UCSD-AML1 (cell line): ENCODE measurements around the gene TM4SF1.

Source experiments
- DNase-seq: peaks from one replicate; lab custom pipeline; 2025; ENCODE audit not compliant: unreplicated experiment; lab: John Stamatoyannopoulos, UW

TM4SF1 gene, protein sequence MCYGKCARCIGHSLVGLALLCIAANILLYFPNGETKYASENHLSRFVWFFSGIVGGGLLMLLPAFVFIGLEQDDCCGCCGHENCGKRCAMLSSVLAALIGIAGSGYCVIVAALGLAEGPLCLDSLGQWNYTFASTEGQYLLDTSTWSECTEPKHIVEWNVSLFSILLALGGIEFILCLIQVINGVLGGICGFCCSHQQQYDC

DNA sequence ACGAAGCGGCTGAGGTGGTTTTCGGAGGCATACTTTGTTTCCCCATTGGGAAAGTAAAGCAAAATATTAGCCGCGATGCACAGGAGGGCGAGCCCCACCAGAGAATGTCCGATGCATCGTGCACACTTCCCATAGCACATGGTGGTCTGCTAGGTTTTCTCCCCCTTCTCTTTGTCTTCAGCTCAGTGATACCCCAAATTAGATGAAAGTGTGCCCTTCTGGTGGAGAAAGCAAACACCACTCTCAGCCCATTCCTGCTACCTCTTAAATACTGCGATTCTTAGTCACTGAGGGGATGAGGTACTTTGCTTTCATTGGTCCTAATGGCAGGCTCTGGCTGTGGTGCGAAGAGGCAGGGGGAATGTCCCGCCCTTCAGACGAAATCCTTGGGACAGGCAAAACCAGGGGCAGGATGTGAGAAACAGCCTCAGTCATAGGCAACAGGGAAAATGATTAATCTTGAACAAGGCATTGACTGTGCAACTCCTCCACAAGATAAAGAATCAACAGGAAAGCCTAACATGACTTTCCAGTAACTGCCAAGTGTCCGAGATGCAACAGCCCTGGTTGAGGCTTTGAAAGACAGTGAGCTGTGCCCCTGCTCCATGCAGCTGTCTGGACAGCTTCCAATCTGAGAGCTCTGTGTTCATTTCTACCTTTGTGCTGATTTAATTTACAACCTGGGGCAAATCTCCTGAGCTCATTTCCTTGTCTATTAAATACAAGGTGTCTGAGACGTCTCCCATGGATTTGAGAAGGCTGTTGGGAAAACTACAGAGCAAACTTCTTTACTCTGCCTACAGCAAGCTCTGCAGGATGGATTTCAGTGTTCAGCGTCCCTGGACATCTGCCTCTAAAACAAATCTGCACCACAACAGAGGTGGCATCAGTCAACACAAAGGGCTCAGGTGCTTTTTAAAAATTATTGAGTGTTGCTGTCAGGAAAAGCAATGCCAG is at the start of gene TM4SF1:
TSS of gene TM4SF1 (minus strand) at position 242 of the 957 bp plus-strand sequence. CDS start at position 140, 102 bp downstream.
- peak; percentile 80 for DNase-seq

GRCh38 chr3:149426325-149426724 is 48.9 kb upstream of the TM4SF1 start:
- no peak for DNase-seq

DNA sequence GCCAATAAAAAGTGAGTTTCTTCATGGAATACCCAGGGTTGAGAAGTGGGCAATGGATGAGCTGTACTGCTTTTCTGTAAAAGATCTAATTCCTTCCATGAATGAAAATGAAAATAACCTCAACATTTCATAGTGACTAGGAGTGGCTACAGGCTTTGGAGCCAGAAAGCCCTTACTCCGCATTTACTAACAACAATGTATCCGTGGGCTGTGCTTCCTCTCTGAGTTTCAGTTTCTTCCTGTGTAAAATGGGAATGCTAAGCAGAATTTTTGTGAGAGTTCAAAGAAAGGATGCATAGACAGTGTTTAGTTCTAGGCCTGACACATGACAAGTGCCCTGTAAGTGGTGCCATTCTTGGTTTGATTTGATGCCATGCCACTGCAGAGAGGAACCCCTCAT is 47.5 kb upstream of the TM4SF1 start:
- no peak for DNase-seq

GRCh38 chr3:149421764-149422163 is 44.3 kb upstream of the TM4SF1 start:
- no peak for DNase-seq

DNA sequence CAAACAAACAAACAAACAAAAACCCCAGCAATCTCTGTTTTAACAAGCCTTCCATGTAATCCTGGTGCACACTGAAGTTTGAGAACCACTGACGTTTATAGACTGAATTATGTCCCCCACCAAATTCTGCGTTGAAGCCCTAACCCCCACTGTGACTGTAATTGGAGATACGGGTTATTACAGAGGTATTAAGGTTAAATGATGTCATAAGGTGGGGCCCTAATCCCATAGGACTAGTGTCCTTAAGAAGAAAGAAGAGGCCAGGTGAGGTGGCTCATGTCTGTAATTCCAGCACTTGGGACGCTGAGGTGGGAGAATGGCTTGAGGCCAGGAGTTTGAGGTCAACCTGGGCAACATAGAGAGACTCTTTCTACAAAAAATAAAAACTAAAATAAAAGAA is 42.4 kb upstream of the TM4SF1 start:
- DNase-seq = no peak

GRCh38 chr3:149417727-149418126 is 40.3 kb upstream of the TM4SF1 start:
- no peak for DNase-seq

DNA sequence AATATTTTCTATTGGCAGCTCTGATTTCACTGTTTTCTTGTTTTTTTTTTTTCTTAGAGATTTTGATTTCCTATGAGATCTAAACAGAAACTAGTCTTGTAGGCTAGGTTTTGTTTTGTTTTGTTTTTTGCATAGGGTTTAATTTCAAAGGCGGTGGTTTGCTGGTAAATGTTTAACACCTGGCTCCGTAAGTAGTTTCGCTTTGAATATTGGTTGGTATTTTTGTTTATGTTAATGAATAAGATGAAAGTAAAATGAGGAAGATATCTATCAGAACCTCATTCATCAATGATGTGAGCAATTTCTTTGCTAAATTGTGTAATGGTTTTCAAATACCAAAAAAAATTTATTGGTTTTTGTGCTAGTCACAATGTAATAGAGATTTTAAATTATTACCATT is 39.7 kb upstream of the TM4SF1 start:
- no peak for DNase-seq

DNA sequence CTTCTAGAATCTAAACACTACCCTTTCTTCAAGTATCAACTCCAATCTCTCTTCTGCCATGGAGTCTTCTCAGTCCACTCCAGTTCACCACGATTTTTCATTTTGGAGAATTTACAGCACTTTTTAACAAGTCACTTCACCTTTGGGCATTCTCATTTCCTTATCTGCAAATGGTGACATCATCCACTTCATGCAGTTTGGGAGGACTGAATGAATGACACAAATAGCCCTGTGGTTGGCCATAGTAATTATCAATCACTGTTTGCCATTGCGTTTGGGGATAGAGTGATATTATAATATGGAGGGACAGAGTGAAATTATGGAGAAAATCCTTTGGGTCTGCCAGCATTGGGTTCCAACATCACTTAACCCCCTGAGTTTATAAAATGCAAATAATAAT is 38.0 kb upstream of the TM4SF1 start:
- DNase-seq = no peak

DNA sequence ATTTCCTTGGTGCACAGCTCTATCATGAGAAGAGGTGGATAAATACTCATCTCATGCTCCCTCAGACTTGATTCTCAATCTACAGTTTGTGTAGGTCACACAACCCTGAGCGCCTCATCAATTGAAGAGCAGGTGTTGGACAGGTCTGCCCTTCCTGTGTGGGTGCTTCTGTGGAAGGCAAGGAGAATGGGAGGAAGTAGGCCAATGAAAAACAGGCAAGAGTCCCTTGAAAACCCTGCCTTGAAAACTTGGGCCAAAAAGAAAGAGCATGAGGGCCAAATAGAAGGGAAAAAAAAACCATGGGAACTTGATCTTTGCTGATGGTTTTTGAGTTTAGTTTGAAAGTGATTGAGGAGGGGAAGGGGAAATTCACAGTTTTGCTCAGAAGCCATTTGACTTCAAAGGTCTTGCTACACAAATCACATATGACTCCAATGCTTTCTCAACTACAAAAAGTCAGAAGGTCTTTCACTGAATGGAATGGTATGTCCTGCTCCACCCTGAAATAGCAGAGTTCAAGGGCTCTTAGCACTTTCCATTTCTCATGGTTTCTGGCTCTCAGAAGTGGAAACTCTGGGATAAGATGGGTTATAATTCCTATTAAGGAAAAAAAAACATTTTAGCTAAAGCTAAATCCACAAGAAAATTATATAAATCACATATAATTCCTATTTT is 37.2 kb upstream of the TM4SF1 start:
- no peak for DNase-seq

- no peak for DNase-seq
Observed at GRCh38 chr3:149411583-149411982, 34.1 kb upstream of the TM4SF1 start.

DNA sequence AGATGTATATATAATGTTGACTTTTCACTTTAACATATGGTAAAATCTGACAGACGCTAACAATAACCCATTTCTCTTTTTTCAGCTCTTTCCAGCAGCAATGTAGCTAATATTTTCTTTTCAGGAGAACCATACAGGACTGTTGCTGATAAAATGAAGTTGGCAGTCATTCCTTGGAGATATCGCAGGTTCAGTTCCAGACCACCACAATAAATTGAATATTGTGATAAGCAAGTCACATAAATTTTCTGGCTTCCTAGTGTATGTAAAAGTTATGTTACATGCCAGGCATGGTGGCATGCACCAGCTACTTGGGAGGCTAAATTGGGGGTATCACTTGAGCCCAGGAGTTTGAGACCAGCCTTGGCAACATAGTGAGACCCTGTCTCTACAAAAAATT is 31.9 kb upstream of the TM4SF1 start:
- DNase-seq = no peak

- no peak for DNase-seq
Observed at GRCh38 chr3:149407898-149408297, 30.4 kb upstream of the TM4SF1 start.

GRCh38 chr3:149406244-149406752 is 28.8 kb upstream of the TM4SF1 start:
- no peak for DNase-seq

GRCh38 chr3:149403443-149403842 is 26.0 kb upstream of the TM4SF1 start:
- DNase-seq = no peak

- no peak for DNase-seq
Observed at GRCh38 chr3:149402481-149402880, 25.0 kb upstream of the TM4SF1 start.

GRCh38 chr3:149401926-149402310 is 24.5 kb upstream of the TM4SF1 start:
- DNase-seq = no peak

DNA sequence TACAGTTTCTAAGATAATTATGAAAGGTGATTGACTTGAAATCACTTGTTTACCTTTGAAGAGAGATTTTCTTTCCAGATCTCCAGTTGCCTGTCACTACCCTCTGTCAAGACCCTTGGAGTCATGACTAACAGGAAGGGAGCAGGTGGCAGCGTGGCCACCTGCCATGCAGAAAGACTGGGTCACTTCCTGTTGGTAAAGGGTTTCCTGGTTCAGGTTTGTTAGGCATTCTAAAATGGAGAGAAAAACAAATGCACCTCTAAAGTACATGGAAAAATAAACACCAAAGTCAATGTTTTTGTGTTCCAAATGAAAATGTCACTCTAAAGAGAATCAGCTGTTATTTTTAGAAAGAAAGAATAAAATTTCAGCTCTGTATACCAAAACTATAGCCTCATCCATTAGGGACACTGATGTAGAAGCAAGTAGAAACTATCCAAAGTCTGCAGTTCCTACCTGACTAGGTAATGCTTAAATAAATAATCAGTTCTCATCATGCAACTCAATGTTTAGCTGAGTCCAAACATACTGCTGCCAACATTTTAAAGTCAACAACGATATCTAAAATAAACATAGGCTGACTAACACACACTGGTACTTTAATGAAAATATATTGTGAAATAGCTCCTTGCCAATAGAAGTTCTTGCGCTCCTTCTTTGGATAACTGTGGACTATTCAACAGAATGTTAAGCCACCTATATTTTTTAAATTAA is 23.9 kb upstream of the TM4SF1 start:
- no peak for DNase-seq

DNA sequence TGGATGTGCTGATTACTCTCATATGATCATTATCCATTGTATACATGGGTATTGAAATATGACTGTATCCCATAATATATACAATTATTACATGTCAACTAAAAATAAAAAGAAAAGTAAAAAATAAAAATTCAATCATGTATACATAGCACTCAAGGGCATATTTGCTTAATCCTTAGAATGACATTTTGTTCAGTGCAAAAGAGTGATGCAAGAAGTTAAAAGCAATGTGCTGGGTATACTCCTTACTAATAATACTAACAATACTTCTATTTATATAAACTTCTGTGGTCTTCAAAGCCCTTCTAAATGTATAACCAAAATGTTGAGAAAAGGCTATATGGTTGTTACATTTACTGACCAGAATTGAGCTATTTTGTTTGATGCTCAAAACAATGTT is 23.2 kb upstream of the TM4SF1 start:
- no peak for DNase-seq

DNA sequence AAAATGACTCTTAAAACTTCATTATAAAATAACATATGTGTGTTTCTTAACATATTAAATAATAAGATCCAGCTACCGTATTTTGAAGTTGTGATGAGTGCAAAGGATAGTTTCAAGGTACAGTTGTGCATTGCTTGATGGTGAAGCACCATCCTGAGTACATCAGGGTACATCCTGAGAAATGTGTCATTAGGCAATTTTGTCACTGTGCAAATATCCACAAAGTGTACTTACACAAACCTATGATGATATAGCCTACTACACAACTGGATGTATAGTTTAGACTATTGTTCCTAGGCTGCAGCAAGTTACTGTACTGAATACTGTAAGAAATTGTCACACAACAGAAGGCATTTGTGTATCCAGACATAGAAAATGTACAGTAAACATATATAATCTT is 20.8 kb upstream of the TM4SF1 start:
- no peak for DNase-seq

DNA sequence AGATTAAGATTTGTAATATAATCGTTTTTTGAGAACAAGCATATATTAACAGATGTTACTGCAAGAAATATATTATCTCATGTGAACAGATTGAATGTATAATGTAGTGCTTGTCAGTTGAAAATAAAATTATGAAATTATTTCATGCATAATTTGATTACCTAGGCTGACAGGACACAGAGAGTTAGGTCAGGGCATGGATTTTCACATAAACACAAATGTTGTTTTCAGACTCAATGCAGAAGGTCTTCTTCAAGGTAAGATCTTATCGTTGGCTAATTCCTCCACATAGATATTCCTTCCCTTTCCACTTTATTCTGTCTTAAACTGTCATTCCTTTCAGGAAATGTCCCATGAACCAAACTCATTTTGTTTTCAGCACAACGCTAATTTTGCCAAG is 20.1 kb upstream of the TM4SF1 start:
- DNase-seq = no peak

DNA sequence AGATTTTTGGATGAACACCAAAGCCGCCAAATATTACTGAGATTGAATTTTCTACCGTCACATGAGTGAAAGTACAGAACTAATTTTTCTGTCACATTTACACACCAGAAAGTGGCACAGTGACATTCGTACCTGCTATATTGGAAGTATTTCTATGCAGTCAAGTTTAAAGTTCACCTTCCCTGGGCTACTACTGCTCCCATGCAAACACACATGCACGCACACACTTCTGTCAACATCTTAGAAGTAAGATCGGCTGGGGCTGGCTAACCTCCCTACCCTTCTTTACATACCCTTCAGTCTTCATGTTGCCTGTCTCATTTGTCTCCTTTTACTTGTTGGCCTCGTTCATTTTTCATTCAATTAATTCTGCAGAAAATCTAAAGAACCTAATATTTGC is 19.0 kb upstream of the TM4SF1 start:
- DNase-seq = no peak
